ENCODE results near the gene NOC2L.
"Not testable (repeated sequence)": the region's sequence is repeated elsewhere in the genome, so short reads cannot be mapped to it uniquely, and the experiment has no call there.

Gene NOC2L

DNA sequence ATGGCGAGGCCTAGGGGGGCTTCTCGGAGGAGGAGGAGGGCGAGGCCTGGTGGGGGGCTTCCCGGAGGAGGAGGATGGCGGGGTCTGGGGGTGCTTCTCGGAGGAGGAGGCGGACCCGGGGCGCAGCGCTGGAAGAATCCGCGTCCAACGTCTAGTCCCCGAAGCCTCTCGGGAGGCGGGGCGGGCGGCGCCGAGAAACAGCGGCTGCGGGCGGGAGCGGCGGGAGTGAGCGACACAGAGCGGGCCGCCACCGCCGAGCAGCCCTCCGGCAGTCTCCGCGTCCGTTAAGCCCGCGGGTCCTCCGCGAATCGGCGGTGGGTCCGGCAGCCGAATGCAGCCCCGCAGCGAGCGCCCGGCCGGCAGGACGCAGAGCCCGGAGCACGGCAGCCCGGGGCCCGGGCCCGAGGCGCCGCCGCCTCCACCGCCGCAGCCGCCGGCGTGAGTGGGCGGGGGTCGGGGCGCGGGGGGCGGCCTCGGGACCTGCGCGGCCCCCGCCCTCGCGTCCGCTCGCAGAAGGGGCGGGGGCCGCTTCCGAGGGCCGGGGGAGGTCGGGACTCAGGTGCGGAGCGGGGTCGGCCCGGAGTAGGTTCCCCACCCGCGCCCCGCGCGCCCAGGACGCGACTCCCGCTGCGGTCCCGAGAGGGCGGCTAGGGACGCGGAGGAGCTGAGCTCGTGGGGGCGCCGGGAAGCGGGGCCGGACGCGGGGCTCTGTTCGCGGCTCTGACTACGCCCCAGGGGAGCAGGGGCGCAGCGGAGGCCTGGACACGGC is 1.5 kb upstream of the NOC2L start, which contains the start of gene KLHL17:
Gene KLHL17 (plus strand): TSS at position 222 of the 769 bp plus-strand sequence. CDS start 110 bp downstream, at position 332.
- DNase-seq: peak; percentile 79

DNA sequence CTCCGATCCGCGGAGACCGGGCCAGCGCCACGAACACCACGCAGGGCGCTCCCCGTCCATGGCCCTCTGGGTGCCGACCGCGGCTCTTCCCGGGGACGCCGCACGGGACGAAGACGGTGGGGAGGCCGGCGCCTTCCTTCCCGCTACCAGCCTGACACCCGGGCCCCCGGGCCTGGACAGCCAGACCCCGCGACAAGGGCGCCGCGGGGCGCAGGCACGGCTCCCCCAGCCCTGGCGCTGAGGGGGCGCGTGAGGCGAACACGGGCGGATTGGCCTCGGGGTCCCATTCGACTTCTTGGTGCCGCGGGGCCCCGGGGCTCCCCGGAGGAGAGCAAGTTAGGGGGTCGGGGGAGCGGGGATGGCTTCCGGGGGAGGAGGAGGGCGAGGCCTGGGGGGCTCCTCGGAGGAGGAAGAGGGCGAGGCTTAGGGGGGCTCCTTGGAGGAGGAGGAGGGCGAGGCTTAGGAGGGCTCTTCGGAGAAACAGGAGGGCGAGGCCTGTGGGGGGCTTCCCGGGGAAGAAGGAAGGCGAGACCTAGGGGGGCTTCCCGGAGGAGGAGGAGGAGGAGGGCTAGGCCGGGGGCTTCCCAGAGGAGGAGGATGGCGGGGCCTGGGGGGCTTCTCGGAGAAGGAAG is 791 bp upstream of the NOC2L start:
- DNase-seq: no peak

DNA sequence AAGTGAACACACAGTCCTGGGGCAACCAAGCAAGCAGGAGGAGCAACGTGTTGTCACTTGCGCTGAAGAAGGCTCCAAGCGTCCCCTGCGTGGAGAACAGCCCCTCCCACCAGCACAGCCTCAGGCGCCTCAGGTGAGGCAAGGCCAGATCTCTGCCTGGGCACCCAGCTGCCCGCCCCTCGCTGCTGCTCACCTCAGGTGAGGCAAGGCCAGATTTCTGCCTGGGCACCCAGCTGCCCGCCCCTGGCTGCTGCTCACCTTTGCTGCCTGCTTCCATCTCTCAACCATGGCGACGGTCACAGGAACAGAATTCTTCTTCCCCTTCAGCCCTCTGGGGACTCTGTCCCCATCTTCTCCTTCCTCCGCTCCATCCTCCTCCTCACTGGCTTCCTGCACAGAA is 2.4 kb downstream of the NOC2L start:
- DNase-seq: no peak

DNA sequence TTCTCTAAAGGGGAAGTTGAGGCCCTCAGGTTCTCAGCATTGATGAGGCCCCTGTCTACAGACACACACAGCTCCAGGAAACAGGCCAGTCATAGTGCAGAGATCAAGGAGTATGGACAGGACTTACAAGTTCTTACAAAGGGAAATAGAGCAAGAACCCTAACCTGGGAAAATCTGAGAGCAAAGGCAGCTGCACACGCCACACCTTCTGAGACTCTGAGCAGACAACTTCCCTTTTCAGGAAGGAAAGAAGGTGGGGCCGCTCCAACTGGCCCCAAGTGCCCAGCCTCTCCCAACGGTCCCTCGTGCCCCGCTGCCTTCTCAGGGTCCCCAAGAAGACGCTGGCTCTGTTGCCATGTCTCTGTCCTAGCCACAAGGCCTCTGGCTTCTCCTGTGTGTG is 3.6 kb downstream of the NOC2L start:
- no peak for DNase-seq

DNA sequence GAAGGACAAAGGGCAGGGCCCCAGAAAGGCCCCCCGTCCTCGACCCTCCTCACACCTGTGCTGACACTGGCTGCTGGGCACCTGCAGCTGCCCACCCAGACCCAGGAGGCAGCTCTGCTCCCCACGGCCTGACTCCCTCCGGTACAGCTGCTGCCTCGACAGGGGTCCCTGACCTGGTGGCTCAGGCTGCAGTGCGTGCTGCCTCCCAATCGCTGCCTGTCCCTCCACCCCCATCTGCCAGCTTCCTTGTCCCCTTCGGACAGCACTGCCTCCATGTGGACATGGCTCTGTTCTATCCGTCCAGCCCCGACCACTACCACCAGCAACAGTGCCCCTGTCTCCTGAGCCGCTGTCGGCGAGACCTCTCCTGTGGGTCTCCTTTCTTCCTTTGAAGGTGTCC is 4.1 kb downstream of the NOC2L start:
- DNase-seq: no peak

DNA sequence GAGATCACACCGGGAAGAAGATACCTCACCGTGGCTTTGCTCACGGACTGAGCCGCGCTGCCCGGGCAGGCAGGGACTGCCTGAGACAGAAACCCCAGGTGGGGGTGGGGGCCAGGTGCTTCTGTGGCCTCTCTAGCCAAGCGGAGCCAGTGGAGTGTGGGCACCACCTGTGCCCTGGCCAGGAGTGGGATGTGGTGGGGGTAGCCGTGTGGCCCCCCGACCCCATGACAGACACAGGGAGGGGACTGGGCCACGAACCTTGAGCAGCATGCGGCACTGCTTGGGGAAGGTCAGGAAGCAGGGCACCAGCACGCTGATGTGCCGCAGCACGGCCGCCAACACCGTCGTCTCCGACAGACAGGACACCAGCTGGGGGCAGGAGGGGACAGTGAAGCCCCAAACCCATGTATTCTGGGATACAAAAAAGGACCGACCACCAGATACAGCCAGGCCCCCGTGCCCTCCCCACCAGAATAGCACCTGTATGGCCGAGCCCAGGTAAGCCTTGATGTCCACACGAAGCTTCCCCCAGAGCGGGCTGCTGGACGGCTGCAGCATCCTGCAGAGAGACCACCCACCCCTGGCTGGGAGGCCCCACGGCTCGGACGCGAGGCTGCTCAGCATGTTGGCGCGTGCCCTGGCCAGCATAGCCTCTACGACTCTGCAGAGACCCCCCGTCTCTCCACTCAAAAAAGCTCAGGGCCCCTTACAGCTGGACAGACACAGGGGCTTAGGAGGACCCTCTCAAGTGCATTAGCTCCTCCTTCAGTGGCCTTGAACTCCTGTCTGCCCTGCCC is 5.3 kb downstream of the NOC2L start:
- no peak for DNase-seq

DNA sequence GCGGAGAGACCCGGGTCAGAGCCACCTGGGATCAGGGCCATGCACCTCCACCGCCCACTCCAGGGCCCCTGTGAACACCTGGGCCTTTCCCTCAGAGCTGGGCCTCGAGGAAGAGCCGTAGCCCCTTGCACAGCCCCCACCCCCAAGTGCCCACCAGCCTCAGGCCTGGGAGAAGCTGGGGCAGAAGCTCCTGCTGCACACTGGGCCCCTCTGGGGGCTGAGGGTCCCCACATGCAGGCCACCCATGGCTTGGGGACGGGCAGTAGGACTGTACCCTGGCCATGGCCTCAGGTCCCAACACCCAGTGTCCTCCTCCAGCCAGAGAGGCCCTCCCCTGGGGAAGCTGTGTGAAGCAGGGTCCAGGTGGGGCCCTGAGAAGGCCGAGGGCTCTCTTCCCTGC is 6.5 kb downstream of the NOC2L start:
- no peak for DNase-seq

DNA sequence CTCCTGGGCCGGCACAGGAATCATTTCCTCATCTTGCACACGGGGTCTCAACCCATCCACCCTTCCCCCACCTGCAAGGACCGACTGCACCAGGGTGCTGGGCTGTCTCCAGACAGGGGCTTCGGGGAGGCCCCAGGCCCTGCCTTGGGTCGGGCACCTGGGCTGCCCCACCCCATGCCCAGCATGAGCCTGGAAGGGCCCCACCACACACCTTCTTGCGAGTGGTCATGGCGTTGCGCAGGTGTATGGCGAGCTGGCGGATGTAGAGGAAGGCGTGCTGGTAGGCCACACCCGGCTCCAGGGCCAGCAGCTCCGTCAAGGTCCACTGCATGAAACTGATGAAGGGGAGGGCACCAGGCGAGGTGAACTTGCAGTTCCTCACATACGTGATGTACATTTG is 6.9 kb downstream of the NOC2L start:
- DNase-seq: no peak

DNA sequence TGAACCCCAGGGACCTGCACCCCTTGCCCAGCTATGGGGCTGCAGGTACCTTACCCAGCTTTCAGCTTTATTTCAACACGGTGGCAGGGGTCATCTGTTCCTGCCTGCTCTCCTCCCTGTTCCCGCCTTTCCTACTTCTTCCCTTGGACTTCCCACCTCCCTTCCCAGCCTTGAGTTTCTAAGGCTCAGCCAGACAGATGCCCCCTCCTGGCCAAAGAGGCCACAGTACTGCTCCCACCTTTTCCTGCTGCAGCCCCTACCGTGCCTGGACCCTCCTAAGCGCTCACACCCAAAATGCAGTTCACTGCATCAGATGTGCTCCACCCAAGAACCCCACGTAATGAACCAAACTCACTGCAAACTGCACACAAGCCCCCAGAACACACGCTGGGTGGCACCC is 7.7 kb downstream of the NOC2L start:
- DNase-seq: no peak

DNA sequence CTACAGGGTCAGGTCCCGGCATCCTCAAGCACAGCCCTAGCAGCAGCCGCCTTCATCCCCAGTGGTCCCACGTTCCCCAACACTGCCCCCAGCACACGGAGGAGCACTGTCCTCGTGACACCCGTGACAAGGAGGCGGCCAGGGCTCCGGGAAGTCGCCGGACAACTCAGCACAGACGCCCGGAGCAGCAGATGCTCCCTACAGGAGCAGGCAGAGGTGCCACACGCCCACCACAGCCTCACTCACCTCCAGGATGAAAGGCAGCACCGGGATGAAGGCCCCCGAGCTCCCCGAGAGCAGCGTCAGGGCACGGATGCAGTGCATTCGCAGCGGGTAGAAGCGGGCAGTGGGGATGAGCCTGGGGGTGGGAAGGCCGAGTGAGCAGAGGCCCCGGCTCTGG is 8.2 kb downstream of the NOC2L start:
- DNase-seq: no peak

DNA sequence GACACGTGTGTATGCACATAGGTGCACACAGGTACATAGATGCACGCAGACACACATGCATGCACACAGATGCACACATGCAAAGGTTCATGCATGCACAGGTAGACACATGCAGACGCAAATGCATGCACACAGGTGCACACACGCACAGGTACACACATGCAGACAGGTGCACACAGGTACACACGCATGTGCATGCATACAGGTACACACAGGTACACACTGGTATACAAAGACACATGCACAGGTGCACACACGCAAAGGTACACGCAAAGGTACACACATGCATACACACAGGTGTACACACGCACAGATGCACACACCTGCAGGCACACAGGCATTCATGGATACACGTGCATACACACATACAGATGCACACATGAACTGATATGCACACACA is 8.8 kb downstream of the NOC2L start:
- no peak for DNase-seq

DNA sequence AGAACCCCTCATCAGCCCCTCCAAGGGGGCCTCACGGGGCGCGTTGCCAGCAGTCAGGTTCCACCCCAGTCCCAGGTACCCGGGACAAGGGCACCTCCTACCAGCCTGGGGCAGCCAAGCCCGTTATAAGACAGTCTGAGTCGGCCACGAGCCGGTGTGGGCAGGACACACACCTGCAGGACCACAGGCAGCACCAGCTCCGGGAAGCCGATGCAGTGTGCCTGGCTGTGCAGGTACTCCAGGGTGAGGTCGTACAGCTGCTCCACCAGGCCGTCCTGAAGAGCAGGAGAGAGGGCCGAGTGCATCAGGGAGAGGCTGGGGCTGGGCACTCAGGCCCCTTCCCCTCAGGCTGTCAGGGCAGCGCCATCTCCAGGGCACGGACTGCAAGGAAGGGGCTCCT is 11.1 kb downstream of the NOC2L start:
- no peak for DNase-seq

DNA sequence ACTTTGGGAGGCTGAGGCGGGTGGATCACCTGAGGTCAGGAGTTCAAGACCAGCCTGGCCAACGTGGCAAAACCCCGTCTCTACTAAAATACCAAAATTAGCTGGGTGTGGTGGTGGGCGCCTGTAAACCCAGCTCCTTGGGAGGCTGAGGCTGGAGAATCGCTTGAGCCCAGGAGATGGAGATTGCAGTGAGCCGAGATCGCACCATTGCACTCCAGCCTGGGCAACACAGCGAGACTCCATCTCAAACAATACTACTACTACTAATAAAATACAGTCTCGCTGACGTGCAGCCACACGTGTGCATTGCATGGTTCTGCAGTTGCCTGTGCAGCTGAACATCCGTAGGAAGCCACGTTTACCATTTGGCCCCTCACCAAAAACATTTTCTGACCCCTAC is 12.2 kb downstream of the NOC2L start:
- not testable (repeated sequence) for DNase-seq

DNA sequence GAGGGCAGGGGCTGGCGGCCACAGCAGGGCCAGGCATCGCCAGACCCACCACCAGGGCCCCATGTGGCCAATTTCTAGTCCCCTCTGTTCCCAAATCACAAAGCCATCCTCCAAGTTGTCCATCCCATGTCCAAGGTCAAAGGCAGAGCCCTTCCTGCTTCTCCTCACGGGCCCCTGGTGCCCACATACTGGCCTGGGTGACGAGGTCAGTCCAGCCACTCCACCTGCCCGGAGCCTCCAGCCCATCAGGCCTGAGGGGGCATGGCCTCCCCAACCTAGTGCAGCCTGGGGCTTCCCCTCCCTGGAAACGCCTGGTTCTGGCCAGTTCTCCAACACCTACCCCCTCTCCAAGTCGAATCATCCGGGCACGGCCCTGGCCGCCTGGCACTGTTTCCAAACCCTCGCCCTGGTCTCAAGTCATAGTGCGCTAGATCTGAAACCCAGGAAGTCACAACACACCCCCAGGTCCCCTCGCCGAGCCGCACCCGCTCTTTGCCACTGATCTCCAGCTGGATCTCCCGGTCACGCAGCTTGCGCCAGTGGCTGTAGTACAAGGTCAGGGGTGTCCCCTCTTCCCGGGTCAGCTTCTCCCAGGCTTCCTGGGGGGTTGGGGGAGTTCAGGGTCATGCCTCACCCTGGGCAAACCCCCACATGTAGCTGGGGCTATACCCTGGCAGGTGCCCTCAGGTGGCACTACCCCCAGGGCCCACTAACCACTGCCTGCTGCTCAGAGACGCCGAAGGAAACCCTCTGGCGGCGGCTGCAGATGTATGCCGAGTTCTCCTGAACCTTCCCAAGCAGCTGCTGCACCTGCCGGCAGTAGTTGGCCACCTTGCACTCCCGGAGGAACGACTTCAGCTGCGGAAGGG is 13.1 kb downstream of the NOC2L start:
- DNase-seq: no peak

DNA sequence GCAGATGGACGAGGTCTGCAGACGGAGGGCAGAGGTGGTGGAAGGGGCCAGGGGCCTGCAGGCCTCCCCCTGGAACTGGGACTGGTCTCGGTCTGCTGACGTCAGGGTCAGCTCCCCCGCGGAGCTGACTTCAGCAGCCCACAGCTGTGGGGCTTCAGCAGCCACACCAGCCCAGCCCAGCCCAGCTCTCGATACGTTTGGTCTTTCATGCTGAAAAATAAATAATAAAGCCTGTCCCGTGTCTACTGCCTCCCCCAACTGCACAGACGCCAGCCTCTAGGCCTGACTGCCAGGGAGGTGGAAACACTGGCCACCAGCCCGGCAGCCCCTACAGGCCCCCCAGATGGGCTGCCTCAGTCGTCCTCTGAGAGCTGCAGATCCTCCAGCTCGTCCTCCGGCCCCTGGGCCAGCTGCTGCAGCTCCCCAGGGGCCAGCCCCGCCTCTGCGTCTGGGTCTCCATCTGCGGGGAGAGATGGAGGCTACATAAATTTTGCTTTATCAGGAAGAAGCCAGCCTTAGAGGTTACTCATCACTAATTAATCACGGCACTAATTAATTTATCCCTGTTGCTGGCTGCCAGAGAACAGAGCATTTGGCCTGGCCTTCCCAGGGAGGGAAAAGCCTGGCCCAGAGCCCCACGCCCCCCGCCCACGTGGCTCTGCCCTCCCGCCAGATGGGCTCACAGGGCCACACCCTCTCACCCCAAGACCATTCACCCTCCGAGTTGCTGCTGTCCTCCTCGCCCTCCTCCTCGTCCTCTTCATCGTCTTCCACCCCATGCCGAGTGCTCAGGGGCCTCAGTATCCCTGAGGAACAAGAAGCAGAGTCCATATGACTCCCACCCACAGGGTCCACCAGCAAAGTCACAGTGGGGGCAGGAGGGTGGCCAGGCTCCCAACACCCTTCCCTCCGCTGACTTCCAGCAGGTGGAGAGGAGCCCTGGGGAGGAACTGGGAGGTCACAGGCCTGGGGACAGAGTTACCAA is 14.4 kb downstream of the NOC2L start:
- peak; percentile 61 for DNase-seq

DNA sequence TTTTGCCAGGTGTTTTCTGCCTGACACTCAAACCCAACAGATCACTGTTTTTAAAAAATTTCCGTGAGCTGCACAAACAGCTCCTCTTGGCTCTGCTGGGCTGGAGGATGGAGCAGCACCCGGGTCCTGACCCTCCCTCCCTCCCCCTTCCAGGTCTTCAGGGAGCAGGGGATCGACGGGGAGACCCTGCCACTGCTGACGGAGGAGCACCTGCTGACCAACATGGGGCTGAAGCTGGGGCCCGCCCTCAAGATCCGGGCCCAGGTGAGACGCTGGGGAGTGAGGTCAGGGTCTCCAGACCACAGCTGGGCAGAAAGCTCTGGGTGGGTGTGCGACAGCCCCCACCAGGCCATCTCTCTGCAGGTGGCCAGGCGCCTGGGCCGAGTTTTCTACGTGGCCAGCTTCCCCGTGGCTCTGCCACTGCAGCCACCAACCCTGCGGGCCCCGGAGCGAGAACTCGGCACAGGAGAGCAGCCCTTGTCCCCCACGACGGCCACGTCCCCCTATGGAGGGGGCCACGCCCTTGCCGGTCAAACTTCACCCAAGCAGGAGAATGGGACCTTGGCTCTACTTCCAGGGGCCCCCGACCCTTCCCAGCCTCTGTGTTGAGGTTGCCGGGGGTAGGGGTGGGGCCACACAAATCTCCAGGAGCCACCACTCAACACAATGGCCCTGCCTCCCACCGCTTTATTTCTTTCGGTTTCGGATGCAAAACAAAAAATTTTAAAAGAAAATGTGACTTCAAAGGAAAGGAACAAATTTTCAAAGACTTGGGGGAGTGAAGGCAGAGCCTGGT is 15.3 kb downstream of the NOC2L start:
- no peak for DNase-seq

DNA sequence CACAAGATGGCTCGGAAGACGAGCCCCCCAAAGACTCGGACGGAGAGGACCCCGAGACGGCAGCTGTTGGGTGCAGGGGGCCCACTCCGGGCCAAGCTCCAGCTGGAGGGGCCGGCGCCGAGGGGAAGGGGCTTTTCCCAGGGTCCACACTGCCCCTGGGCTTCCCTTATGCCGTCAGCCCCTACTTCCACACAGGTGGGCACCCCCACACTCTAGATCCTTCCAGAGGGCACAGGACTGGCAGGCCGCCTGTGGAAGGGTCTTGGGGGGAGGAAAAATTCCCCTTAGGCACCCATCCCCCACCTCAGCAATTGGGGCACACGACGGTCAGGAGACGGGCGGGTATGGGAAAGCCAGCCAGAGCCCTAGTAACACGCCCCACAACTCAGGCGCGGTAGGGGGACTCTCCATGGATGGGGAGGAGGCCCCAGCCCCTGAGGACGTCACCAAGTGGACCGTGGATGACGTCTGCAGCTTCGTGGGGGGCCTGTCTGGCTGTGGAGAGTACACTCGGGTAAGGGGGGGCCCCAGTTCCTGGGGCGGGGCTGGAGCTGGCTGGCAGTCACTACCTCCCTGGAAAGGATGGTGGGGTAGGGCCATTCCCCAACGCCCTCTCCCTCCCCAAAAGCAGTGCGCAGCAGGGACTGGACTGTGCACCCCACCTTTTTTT is 16.1 kb downstream of the NOC2L start:
- DNase-seq: peak; percentile 59

DNA sequence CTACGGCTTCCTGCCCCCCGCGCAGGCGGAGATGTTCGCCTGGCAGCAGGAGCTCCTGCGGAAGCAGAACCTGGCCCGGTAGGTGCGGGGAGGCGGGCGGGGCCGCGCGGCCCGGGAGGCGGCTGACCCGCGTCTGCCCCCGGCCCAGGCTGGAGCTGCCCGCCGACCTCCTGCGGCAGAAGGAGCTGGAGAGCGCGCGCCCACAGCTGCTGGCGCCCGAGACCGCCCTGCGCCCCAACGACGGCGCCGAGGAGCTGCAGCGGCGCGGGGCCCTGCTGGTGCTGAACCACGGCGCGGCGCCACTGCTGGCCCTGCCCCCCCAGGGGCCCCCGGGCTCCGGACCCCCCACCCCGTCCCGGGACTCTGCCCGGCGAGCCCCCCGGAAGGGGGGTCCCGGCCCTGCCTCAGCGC is 16.6 kb downstream of the NOC2L start:
- DNase-seq: no peak

DNA sequence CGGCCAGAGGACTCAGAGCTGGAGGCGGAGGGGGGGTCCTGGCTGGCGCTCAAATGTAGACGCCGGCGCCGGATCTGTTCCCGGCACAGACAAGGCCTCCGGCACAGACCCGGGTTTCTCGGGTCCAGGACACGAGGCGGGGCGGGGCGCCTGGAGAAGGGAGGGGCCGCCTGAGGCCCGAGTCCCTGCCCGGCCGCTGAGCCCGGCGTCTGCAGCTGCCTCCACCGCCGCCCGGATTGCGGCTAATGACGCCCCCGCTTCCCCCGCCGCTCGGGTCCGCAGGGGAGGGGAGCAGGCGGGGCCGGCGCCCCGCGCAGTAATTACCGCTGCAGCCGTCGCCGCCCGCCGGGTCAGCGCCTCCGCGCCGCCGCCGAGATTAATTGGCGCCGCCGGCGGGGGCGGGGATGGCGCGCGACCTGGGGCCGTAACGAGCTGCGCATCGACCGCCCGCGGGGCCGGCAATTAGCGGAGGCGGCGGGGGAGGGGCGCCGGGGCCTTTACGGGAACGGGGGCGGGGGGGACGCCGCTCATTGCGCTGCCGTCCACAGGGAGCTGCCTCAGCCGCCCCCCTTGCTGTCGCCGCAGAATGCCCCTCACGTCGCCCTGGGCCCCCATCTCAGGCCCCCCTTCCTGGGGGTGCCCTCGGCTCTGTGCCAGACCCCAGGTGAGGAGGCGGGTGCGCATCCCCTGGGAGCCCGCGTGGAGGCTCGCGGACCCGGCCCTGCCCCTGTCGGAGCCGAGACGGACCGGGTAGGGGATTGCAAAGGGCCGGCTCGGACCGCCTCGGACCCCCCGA is 17.3 kb downstream of the NOC2L start:
- peak; percentile 93 for DNase-seq

Data from left hindlimb (tissue), 1 donor.